T1000 (cell line): ENCODE measurements around the gene CHSY1.
"Not testable (repeated sequence)": the region's sequence is repeated elsewhere in the genome, so short reads cannot be mapped to it uniquely, and the experiment has no call there.

ENCODE experiments used
- DNase-seq: peaks from one replicate; lab custom pipeline; 2025; ENCODE audit warnings: mixed read lengths; lab: John Stamatoyannopoulos, UW

CHSY1 gene

DNA sequence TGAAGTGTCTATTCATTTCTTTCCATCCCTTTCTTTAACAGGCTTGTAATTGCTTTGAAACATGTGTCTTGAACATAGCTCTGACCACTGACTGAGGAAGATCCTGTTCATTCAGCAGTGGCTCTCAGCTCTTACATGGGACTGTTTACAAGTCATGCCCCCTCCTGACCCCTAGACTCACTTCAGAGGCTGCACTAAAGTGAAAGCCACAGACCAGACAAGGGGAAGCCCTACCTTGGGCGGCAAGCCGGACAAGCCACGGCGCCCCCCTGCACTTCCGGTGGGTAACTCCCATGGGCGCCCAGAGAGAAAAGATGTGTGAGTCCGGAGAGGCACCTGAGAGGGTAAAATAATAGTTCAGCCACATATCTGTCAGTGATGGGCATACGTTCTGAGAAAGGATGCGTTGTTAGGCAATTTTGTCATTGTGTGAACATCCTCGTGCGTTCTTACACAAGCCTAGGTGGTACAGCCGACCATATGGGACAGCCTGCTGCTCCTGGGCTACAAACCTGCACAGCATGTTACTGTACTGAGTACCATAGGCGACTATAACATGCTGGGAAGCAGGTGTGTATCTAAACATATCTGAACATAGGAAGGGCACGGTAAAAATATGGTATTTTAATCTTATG is 116.2 kb downstream of the CHSY1 start:
- no peak for DNase-seq

DNA sequence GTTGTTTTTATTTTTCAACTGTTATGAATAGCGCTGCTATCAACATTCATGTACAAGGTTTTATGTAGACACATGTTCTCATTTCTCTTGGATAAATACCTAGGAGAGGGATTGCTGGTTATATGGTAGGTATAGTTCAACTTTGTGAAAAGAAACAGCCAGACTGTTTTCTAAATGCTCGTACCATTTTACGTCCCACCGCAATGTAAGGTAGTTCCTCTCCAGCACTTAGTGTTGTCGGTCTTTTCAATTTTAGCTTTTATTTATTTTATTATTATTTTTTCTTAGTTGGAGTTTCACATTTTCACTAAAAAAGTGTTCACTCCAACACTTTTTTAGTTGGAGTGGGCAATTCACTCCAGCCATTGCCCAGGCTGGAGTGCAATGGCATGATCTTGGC is 117.1 kb downstream of the CHSY1 start:
- no peak for DNase-seq

DNA sequence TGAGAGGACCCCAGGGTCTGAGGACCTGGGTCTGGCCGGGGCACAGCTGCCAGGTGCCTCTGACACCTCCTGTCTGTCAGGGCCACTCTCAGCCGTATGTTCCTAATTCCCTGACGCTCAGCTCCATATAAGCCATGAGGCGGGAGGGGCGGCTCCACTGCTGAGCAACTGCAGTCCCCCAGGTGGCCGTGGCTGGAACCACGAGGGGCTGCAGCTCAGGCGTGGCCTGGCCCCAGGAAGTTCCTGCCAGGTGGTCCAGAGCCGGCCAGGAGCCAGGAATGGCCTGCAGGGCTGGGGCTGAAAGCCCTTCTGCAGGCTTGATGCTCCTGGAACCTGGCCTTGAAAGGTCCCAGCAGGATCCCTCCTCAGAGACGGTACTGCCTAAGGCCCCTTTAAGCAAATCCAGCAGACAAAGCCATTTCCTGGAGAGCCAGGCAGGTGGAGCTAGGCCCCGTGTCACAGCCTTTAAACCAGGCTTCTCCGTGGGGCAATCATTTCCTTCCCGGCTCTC is 118.0 kb downstream of the CHSY1 start:
- DNase-seq = no peak

DNA sequence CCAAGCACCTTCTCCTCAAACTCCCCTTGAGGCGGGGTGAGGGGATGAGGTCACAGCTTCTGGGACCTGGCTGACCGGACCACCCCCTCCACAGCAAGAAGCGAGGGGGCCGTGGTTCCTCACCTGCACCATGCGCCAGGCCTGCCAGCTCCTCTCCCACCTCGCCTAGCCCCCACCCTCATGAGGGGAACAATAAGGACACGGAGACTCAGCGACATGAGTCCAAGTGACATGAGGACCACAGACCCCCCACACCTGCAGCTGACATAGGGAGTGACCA is 118.7 kb downstream of the CHSY1 start:
- DNase-seq = no peak

DNA sequence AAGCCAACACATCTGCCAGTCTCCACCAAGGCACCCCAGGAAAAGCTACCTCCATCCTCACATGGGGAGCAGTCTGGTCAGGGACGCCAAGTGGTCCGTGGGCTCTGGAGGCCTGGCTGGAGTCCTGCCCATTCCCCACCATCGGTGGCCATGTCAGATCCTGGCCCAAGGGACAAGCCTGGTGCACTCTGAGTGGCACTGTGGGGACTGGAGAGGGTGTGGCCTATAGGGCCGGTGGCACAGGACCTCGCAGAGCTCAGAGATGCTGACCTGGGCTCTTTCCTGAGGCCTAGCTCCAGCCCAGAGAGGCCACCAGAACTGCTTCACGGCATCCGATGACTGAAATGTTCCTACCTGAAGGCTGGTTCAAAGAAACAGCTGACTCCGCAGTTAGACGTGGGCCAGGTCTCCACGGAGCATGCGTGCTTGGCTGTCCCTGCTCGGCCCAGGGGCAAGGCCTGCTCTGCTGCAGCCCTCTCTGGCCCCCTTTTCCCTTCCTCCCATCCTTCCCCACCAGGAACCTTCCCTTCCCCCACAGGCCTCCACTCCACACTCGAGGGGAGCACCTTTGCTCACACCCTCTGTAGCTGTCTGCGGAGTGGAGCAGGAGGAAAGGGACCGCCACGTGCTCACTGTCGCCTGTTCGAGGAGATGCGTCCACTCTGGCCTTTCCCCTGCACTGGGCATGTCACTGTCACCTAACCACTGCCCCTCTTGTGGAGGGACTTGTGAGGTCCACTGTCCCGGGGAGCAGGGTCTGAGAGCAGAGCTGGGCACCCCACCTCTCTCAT is 119.3 kb downstream of the CHSY1 start:
- no peak for DNase-seq

DNA sequence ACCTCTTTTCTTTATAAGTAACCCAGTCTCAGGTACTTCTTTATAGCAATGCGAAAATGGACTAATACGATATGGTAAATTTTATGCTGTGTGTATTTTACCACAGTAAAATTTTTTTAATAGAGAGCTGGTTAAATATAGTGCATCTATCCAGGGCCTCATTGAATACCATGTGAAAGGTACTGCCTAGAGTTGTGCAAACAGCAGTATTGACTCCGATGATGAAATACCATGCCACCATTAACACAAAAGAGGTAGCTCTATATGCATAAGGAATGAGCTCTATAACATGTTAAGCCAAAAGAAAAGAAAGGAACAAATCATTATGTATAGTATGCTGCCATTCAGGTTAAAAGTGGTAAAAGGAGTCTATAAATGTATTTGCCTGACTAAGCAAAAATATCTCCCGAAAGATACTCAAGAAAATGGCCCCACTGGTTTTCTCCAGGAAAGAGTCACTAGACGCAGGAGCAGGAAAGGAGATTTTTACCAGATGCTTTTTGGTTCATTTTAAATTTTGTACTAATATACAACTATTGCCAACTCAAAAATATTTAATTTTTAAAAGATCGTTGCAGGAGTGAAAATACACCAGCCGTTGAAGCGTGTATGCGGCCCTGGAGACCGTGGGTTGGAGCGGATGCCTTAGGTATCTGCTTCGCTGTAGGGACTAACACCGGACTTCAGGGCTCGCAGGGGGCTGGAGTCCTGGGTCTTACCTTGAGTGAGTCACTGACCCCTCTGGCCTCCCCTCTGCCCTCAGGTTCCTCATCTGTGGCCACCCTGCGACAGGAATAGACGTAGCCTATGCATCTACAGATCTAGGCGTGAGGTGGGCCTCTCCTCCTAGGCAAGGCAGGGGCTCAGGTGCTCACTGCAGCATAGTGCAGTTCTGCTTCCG is 120.1 kb downstream of the CHSY1 start:
- DNase-seq = no peak

DNA sequence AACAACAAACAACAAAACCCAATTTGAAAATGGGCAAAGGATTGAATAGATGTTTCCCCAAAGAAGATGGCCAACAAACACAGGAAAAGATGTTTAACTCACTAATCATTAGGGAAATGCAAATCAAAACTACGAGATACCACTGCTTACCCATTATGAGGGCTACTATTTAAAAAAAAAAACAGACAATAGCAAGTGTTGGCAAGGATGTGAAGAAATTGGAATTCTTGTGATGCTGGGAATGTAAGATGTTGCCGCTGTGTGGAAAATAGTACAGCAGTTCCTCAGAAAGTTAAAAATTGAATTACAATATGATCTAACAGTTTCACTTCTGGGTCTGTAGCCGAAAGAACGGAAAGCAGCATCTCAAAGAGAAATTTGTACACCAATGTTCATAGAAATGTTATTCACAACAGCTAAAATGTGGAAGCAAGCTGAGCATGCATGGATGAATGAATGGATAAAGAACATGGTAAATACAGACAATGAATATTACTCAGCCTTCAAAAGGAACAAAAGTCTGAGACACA is 121.9 kb downstream of the CHSY1 start:
- DNase-seq = no peak

DNA sequence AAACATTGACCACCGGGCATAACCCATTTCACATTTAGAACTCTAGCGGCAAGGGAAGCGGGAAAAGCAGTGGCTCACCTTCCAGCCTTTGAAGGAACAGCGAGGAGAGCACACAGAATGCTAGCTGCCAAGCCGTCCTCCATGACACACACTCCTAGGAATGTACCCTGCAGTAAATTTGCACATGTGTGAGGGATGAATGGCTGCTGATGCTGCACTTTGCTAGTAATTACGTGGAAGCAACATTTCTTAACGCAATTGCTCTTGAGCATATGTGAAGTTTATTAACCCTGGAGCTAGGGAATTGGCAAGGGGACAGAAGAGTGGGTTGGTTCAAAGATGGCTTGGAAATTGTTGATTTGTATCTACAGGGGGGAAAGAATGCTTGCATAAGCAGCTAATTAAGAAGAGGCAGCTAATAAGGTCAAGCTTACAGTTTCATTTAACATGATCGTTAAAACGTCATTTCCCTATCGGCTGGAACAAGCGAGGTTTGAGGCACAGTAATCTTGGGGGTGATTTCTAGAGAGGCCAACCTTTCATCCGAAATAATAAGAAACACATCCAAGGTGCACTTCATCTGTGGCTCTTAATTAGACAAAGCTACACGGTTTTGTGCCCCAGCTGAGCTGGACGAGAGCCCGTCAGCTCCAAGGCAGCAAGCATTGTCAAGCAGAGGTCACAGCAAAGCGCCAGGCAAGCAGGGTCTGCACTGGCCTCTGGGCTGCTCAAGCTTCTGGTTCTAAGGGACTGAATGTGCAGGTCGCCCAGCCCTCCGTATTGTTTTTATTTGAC is 123.4 kb downstream of the CHSY1 start:
- peak; percentile 65 for DNase-seq

DNA sequence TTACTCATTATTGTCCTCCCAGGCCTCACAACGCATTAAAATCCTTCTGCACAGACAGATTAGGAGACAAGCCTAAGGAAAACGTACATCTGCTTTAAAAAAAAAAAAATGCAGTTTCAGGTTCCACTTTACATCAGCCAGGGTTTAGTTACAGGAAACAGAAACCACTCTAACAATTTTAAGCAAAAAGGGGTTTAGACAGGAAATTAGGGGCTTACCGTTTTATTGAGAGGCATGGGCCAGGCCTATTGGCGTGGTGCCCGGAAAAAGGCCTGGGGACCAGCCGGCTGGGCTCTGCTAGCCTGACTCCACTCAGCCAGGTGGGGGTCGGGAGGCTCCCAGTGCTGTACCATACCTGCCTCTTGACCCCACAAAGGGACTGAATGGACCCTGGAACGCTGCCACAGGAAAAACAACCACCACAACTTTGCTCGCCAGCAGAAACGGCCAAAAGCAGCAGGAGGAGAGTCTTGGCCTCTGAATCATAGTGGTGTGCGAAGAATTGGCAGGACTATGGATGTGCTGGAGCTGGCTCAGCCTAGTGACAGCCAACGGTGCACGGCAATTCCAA is 124.3 kb downstream of the CHSY1 start:
- DNase-seq = peak; percentile 73

DNA sequence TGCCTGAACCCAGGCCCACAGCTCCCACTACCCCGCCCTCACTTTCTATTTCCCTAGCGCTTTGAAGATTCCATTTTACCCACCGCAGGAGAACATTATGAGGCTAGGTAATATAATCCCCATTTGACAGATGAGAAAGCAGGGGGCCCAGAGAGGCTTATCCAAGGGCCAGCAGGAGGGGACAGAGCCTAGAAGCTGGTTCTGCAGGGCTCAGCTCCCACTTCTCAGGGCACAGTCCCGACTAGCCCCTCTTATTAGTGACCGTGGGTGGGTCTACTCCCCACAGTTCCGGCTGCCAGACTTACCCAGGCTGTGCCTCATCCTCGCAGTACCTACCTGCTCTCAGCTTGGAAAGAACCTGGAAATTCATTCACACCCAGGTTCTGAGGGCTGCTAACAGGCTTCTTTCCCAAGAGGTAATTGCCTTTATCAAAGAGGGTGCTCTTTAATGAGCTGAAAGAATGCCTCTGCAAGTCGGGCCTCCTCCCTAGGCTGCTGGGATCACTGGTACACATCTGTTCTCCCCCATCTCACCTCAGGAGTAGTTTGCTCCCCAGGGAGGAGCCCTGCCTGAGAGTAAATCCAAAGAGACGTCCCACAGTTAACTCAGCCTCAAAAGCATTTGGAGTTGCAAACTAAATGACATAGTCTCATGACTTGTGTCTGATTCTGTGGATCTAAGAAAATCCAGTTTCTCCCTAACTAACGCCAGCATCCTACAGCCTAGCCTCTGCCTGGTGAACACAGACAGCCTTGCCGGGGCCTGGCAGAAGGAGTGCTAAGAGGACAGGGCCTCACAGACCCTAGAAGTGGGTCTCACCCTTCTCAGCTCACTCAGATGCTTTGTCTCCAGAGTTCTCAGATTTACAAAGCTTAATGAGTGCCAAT is 125.0 kb downstream of the CHSY1 start:
- no peak for DNase-seq

DNA sequence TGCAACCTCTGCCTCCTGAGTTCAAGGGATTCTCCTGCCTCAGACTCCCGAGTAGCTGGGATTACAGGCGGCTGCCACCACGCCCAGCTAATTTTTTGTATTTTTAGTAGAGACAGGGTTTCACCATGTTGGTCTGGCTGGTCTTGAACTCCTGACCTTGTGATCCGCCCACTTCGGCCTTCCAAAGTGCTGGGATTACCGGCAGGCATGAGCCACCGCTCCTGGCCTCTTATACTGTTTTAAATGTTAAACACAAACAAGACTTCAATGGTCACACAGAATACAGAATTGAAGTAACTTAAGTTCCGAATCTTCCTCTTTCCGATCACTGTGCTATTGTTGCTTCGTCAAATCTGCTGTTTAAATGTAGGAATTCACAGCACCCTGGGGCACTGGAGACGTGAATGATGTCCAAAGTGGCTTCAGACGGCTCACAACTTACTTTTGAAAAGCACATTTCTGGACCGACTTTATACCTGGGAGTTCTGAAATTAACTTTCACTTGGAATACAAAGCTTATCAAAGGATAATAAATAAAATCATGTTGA is 125.9 kb downstream of the CHSY1 start:
- not testable (repeated sequence) for DNase-seq
